Endodermal cell (in vitro differentiated cells): ENCODE results near the gene CRHBP. TPM values are rescaled to one million over a fixed set of nuclear protein-coding genes. Genes with fewer than 3 reads are reported as not detected.
"Not testable (repeated sequence)": the region's sequence is repeated elsewhere in the genome, so short reads cannot be mapped to it uniquely, and the experiment has no call there.

Source experiments
- DNase-seq: peaks from one replicate; pipeline ENCODE4 v3.0.0-alpha.2; 2017
- H3K27ac ChIP-seq: 2 replicates; pipeline ENCODE4 v1.5.1; 2013; ENCODE audit warnings: mild to moderate bottlenecking, low read depth, low read length, moderate library complexity
- H3K27me3 ChIP-seq: 2 replicates; pipeline ENCODE4 v1.6.1; 2013; ENCODE audit warnings: mild to moderate bottlenecking, low read length, moderate library complexity; ENCODE audit not compliant: insufficient read depth, control insufficient read depth, poor library complexity, severe bottlenecking
- H3K36me3 ChIP-seq: 2 replicates; pipeline ENCODE4 v1.7.0; 2013; ENCODE audit warnings: mild to moderate bottlenecking, low read length, moderate library complexity; ENCODE audit not compliant: control insufficient read depth, insufficient read depth
- H3K4me1 ChIP-seq: one replicate; pipeline ENCODE4 v1.7.0; 2013; ENCODE audit warnings: low read length; ENCODE audit not compliant: control insufficient read depth, insufficient read depth
- H3K4me3 ChIP-seq: 2 replicates; pipeline ENCODE4 v1.5.1; 2013; ENCODE audit warnings: mild to moderate bottlenecking, low read length, moderate library complexity
- H3K9ac ChIP-seq: 2 replicates; pipeline ENCODE4 v1.6.1; 2013; ENCODE audit warnings: mild to moderate bottlenecking, low read length, moderate library complexity; ENCODE audit not compliant: poor library complexity, severe bottlenecking; ENCODE audit errors: extremely low read depth
- H3K9me3 ChIP-seq: 2 replicates; pipeline ENCODE4 v1.6.1; 2013; ENCODE audit warnings: mild to moderate bottlenecking, low read length, moderate library complexity; ENCODE audit not compliant: control insufficient read depth
- H3K27ac Mint-ChIP-seq: 2 replicates; pipeline ENCODE4 v1.8.0; 2020; ENCODE audit warnings: mixed read lengths
- H3K27me3 Mint-ChIP-seq: 2 replicates; pipeline ENCODE4 v1.8.0; 2021; ENCODE audit warnings: mild to moderate bottlenecking, mixed read lengths; ENCODE audit not compliant: insufficient read depth
- H3K36me3 Mint-ChIP-seq: 2 replicates; pipeline ENCODE4 v1.8.0; 2020; ENCODE audit warnings: low read depth, mixed read lengths
- H3K4me1 Mint-ChIP-seq: 2 replicates; pipeline ENCODE4 v1.8.0; 2020; ENCODE audit warnings: mixed read lengths
- H3K4me3 Mint-ChIP-seq: 2 replicates; pipeline ENCODE4 v1.8.0; 2020; ENCODE audit warnings: mild to moderate bottlenecking, moderate library complexity, mixed read lengths
- H3K9me3 Mint-ChIP-seq: 2 replicates; pipeline ENCODE4 v1.8.0; 2020; ENCODE audit warnings: mild to moderate bottlenecking, mixed read lengths
- CTCF ChIP-seq: fragments of 200-600 bp; sonication (generic); conservative IDR thresholded peaks from 2 replicates; pipeline ENCODE4 v1.5.0; 2021; ENCODE audit warnings: antibody characterized with exemption, mild to moderate bottlenecking
- WGBS, 2 experiments: methylation state at CpG; one replicate each; pipeline versions ENCODE4 v1.1.5 to v1.1.7; 2013; ENCODE audit warnings: missing lambda C conversion rate in 2 of 2, mixed read lengths in 1 of 2; ENCODE audit not compliant: insufficient coverage in 1 of 2, insufficient read length in 1 of 2; 5-methylcytosine and 5-hydroxymethylcytosine counted together
- total RNA-seq, 2 donors: library from RNA; stranded (reverse); fragmentation: NEBNext Ultra II Directional in 1 of 2; extraction: Animal tissue kit (Norgen Biotek cat#: 25700) in 1 of 2; gene quantifications; 2 replicates in 1 of 2; 3 replicates in 1 of 2; pipeline ENCODE4 v1.2.1, GENCODE V29; 2021

The CRHBP gene
- total RNA-seq, 2 donors from 2014 or later: 14.4 to 15.2 TPM

DNA sequence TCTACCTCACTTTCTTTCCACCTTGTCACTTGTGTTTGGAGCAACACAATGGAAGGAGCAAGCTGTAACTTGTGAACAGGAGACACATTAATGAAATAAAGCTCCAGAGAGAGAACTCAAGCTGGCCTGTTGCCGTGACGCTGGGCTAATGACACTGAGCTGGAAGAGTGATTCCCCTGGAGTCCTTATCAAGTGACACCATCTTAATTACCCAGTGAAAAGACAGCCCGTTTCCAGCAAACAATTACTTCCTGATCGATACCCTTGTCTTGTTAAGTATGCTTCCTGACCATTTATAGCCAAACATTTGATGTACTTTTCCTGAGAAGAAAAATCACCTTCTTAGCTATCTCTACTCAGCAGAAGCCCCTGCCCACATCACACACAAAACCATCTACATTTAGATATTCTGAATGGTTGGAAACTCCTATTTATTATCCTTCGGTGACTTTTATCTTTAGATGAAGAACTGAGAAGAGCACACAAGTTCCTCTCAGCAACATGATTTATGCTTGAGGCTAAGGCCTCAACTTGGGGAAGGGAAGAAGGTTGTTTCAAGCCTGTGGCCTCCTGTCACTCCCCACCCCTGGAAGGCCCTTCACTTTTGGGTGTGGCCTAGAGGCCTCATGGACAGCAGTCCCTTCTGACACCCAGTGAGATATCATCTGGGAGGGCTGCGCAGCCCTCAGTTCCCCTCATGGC, 34.1 kb downstream of the CRHBP start:
- Mint-ChIP-seq H3K4me1 (peaks cover 27% of the 10 kb centered on the region), H3K27me3 (no peaks in the 10 kb centered on the region), H3K27ac (no peak overlapping the region), H3K36me3 (peaks cover 14% of the 10 kb centered on the region), H3K4me3 (no peak overlapping the region), H3K9me3 (peaks cover 16% of the 10 kb centered on the region)
- WGBS, 2 experiments: 56% methylated on average over 4 to 6 of the region's 6 CpGs
- no peaks in the 10 kb centered on the region for H3K9me3 ChIP-seq
- no peak overlapping the region for H3K4me3 ChIP-seq
- no peak for TF ChIP-seq CTCF
- H3K27me3 ChIP-seq: no peaks in the 10 kb centered on the region
- H3K36me3 ChIP-seq: no peaks in the 10 kb centered on the region
- H3K27ac ChIP-seq: no peak overlapping the region
- peak; percentile 50 for DNase-seq
- H3K9ac ChIP-seq: no peak overlapping the region
- H3K4me1 ChIP-seq: peaks cover 6% of the 10 kb centered on the region

GRCh38 chr5:76990899-76991459, 38.1 kb downstream of the CRHBP start:
- no peak overlapping the region for H3K4me3 ChIP-seq
- WGBS, 2 experiments: 87 to 88% methylated on average over 5 of the region's 5 CpGs
- H3K27me3 ChIP-seq: no peaks in the 10 kb centered on the region
- Mint-ChIP-seq H3K36me3 (peaks cover 2% of the 10 kb centered on the region), H3K27me3 (peaks cover 2% of the 10 kb centered on the region), H3K4me1 (peaks cover 27% of the 10 kb centered on the region), H3K4me3 (no peak overlapping the region), H3K9me3 (peaks cover 6% of the 10 kb centered on the region), H3K27ac (no peak overlapping the region)
- TF ChIP-seq CTCF: no peak
- no peak overlapping the region for H3K27ac ChIP-seq
- no peaks in the 10 kb centered on the region for H3K9me3 ChIP-seq
- peaks cover 6% of the 10 kb centered on the region for H3K4me1 ChIP-seq
- no peak overlapping the region for H3K9ac ChIP-seq
- no peaks in the 10 kb centered on the region for H3K36me3 ChIP-seq
- DNase-seq: no peak

DNA sequence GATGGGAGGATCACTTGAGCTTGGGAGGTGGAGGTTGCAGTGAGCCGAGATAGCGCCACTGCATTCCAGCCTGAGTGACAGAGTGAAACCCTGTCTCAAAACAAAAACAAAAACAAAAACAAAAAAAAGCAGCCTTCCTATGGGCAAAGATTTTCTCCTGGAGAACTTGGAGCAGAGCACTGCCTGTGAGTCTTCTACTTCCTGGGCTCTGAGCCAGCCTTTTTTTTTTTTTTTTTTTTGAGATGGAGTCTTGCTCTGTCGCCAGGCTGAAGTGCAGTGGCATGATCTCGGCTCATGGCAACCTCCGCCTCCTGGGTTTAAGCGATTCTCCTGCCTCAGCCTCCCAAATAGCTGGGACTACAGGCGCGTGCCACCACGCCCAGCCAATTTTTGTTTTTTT, 40.6 kb downstream of the CRHBP start:
- not testable (repeated sequence) for H3K4me1 Mint-ChIP-seq, H3K27ac Mint-ChIP-seq, H3K4me3 ChIP-seq, H3K9ac ChIP-seq, H3K4me1 ChIP-seq, H3K9me3 ChIP-seq, H3K27me3 Mint-ChIP-seq, H3K36me3 Mint-ChIP-seq, H3K4me3 Mint-ChIP-seq, H3K27ac ChIP-seq, DNase-seq, H3K27me3 ChIP-seq, H3K36me3 ChIP-seq, H3K9me3 Mint-ChIP-seq
- WGBS, 2 experiments: 88 to 94% methylated on average over 3 to 9 of the region's 9 CpGs
